B cell (primary cell): Measurements from ENCODE around the gene AZU1. TPM values are rescaled to one million over a fixed set of nuclear protein-coding genes. Genes with fewer than 3 reads are reported as not detected.

Experiments used
- ATAC-seq: fragments of 200-7000 bp; cut with Tn5 transposase; one replicate; pipeline ENCODE4 v1.10.0; 2021; ENCODE audit warnings: low read depth, mild to moderate bottlenecking, moderate number of reproducible peaks, moderate library complexity
- CTCF ChIA-PET: fragments of 350-600 bp; sonication (Branson Sonifier 250); formaldehyde crosslinking; loops from one replicate; lab custom pipeline; 2021; ENCODE audit warnings: antibody characterized with exemption, inconsistent platforms; lab: Charles Lee
- POLR2A ChIA-PET: fragments of 350-600 bp; sonication (Branson Sonifier 250); formaldehyde crosslinking; loops from one replicate; lab custom pipeline; 2021; ENCODE audit warnings: antibody characterized with exemption; lab: Charles Lee
- DNase-seq: peaks from one replicate; pipeline ENCODE4 v3.0.0; 2013
- H2AFZ ChIP-seq: 2 replicates; pipeline ENCODE4 v1.6.1; 2012; ENCODE audit warnings: mild to moderate bottlenecking, low read depth, low read length; ENCODE audit not compliant: insufficient read depth, poor library complexity, severe bottlenecking
- H3K27ac ChIP-seq, 2 donors: 1 replicate in 1 of 2; 2 replicates in 1 of 2; pipeline ENCODE4 v1.5.1; 2012 to 2013; ENCODE audit warnings: low read length in 2 of 2, mild to moderate bottlenecking in 2 of 2, moderate library complexity in 1 of 2
- H3K27me3 ChIP-seq, 4 experiments: fragments of 200-600 bp in 1 of 4; sonication (generic) in 1 of 4; replicated peaks in 1 of 4; 1 replicate in 2 of 4; 2 replicates in 2 of 4; pipeline versions ENCODE4 v1.6.1 to v1.7.0; 2013 to 2016; ENCODE audit warnings: low read length in 3 of 4, mild to moderate bottlenecking in 2 of 4, mixed read lengths in 1 of 4, moderate library complexity in 1 of 4; ENCODE audit not compliant: insufficient read depth in 4 of 4, control insufficient read depth in 3 of 4; ENCODE audit errors: control extremely low read depth in 1 of 4
- H3K36me3 ChIP-seq, 2 experiments: replicated peaks in 1 of 2; 1 replicate in 1 of 2; 2 replicates in 1 of 2; pipeline versions ENCODE4 v1.6.1 to v1.7.1; 2013; ENCODE audit warnings: low read length in 1 of 2; ENCODE audit not compliant: insufficient read depth in 2 of 2, control insufficient read depth in 1 of 2; ENCODE audit errors: control extremely low read depth in 1 of 2, extremely low read depth in 1 of 2
- H3K4me1 ChIP-seq, 2 donors: fragments of 200-600 bp in 1 of 2; sonication (generic) in 1 of 2; 1 replicate in 1 of 2; 2 replicates in 1 of 2; pipeline versions ENCODE4 v1.5.1 to v1.6.1; 2013 to 2017; ENCODE audit warnings: low read length in 2 of 2; ENCODE audit not compliant: control insufficient read depth in 2 of 2, insufficient read depth in 2 of 2
- H3K4me2 ChIP-seq: replicated peaks from 2 replicates; pipeline ENCODE3; 2012; ENCODE audit warnings: mild to moderate bottlenecking, low read depth, low read length; ENCODE audit not compliant: poor library complexity, severe bottlenecking
- H3K4me3 ChIP-seq, 5 experiments: fragments of 200-600 bp in 1 of 5; sonication (generic) in 1 of 5; 1 replicate in 3 of 5; 2 replicates in 2 of 5; pipeline versions ENCODE4 v1.5.1 to v1.7.0; 2011 to 2016; ENCODE audit warnings: low read length in 4 of 5, mild to moderate bottlenecking in 4 of 5, low read depth in 2 of 5, control low read depth in 1 of 5, moderate library complexity in 1 of 5; ENCODE audit not compliant: insufficient read depth in 1 of 5; ENCODE audit errors: control extremely low read depth in 1 of 5, extremely low read depth in 1 of 5
- H3K79me2 ChIP-seq: fragments of 200-600 bp; sonication (generic); one replicate; pipeline ENCODE4 v1.6.0; 2016; ENCODE audit warnings: low read length; ENCODE audit not compliant: control insufficient read depth, insufficient read depth
- H3K9ac ChIP-seq: fragments of 200-600 bp; sonication (generic); 2 replicates; pipeline ENCODE4 v1.6.1; 2017; ENCODE audit warnings: mild to moderate bottlenecking, low read length, moderate library complexity
- H3K9me3 ChIP-seq, 3 donors: one replicate each; pipeline versions ENCODE4 v1.6.1 to v1.7.1; 2013; ENCODE audit warnings: low read length in 2 of 3; ENCODE audit not compliant: control insufficient read depth in 2 of 3, insufficient read depth in 1 of 3; ENCODE audit errors: control extremely low read depth in 1 of 3
- H4K20me1 ChIP-seq: 2 replicates; pipeline ENCODE4 v1.6.0; 2012; ENCODE audit warnings: mild to moderate bottlenecking, low read length; ENCODE audit not compliant: insufficient read depth, control insufficient read depth, poor library complexity, severe bottlenecking
- H3K27ac Mint-ChIP-seq: one replicate; pipeline ENCODE4 v1.8.0; 2021; ENCODE audit warnings: mixed read lengths
- H3K27me3 Mint-ChIP-seq: one replicate; pipeline ENCODE4 v1.8.0; 2021; ENCODE audit warnings: mixed read lengths
- H3K4me1 Mint-ChIP-seq: one replicate; pipeline ENCODE4 v1.8.0; 2021; ENCODE audit warnings: mixed read lengths
- H3K4me3 Mint-ChIP-seq: one replicate; pipeline ENCODE4 v1.8.0; 2021; ENCODE audit warnings: mixed read lengths
- H3K9me3 Mint-ChIP-seq: one replicate; pipeline ENCODE4 v1.8.0; 2022; ENCODE audit warnings: mixed read lengths; ENCODE audit not compliant: insufficient read depth
- EZH2 ChIP-seq: IDR thresholded peaks from 2 replicates; pipeline ENCODE4 v1.6.1; 2012; ENCODE audit warnings: borderline replicate concordance, low read depth, mild to moderate bottlenecking, moderate library complexity, low read length; ENCODE audit not compliant: insufficient read depth, poor library complexity, severe bottlenecking
- WGBS: methylation state at CpG from one replicate; pipeline ENCODE4 v1.1.5; 2013; ENCODE audit warnings: missing lambda C conversion rate; ENCODE audit not compliant: insufficient coverage; 5-methylcytosine and 5-hydroxymethylcytosine counted together
- intact Hi-C: fragments of 100-400 bp; cut with micrococcal nuclease; formaldehyde crosslinking; loops from one replicate; pipeline ENCODE4 v1.10.0; 2022
- polyA plus RNA-seq: library from polyadenylated mRNA; depleted of rRNA; stranded (reverse); fragments of >200 nt; gene quantifications from 2 replicates; pipeline ENCODE4 v1.2.3, GENCODE V29; 2012
- total RNA-seq, 2 donors: library from RNA; stranded (reverse); fragments of 120-200 nt in 1 of 2; gene quantifications; 1 replicate in 1 of 2; 2 replicates in 1 of 2; pipeline versions ENCODE4 v1.2.3 to v1.2.4, GENCODE V29; 2013 to 2022
- TF ChIP-seq, protein P1 (sequence below): fragments of 200-600 bp; IDR thresholded peaks from one replicate; pipeline ENCODE4 v1.8.0; 2022; ENCODE audit warnings: antibody characterized with exemption, mild to moderate bottlenecking

AZU1 gene
- total and polyA plus RNA-seq, 2 donors (not counting 1 experiment from before 2014, with no cell fraction given) = 0.13 to 0.44 TPM

GRCh38 chr19:781800-782184, 45.8 kb upstream of the AZU1 start:
- Histone ChIP-seq H3K4me2 (no peak overlapping the region), H3K4me3 (no peak overlapping the region), H3K27me3 (peaks cover 0 to 6% (median 0%) of the 10 kb centered on the region in 4 experiments), H3K27ac (no peak overlapping the region), H4K20me1 (no peaks in the 10 kb centered on the region), H3K36me3 (no peaks in the 10 kb centered on the region), H3K9ac (no peak overlapping the region), H3K79me2 (no peaks in the 10 kb centered on the region), H3K4me1 (no peaks in the 10 kb centered on the region), H2AFZ (no peak overlapping the region), H3K9me3 (peaks cover 0 to 4% (median 0%) of the 10 kb centered on the region in 3 donors)
- ChIA-PET POLR2A (no interaction called here), CTCF (no interaction called here)
- Mint-ChIP-seq H3K4me3 (no peak overlapping the region), H3K27me3 (no peaks in the 10 kb centered on the region), H3K4me1 (no peaks in the 10 kb centered on the region), H3K27ac (no peak overlapping the region), H3K9me3 (no peaks in the 10 kb centered on the region)
- no peak for TF ChIP-seq EZH2
- TF ChIP-seq, protein P1, sequence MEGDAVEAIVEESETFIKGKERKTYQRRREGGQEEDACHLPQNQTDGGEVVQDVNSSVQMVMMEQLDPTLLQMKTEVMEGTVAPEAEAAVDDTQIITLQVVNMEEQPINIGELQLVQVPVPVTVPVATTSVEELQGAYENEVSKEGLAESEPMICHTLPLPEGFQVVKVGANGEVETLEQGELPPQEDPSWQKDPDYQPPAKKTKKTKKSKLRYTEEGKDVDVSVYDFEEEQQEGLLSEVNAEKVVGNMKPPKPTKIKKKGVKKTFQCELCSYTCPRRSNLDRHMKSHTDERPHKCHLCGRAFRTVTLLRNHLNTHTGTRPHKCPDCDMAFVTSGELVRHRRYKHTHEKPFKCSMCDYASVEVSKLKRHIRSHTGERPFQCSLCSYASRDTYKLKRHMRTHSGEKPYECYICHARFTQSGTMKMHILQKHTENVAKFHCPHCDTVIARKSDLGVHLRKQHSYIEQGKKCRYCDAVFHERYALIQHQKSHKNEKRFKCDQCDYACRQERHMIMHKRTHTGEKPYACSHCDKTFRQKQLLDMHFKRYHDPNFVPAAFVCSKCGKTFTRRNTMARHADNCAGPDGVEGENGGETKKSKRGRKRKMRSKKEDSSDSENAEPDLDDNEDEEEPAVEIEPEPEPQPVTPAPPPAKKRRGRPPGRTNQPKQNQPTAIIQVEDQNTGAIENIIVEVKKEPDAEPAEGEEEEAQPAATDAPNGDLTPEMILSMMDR = no peak
- no peak for DNase-seq
- intact Hi-C loops = no loop called here
- no peak for ATAC-seq
- WGBS = 95% methylated on average over 14 of the region's 19 CpGs

DNA sequence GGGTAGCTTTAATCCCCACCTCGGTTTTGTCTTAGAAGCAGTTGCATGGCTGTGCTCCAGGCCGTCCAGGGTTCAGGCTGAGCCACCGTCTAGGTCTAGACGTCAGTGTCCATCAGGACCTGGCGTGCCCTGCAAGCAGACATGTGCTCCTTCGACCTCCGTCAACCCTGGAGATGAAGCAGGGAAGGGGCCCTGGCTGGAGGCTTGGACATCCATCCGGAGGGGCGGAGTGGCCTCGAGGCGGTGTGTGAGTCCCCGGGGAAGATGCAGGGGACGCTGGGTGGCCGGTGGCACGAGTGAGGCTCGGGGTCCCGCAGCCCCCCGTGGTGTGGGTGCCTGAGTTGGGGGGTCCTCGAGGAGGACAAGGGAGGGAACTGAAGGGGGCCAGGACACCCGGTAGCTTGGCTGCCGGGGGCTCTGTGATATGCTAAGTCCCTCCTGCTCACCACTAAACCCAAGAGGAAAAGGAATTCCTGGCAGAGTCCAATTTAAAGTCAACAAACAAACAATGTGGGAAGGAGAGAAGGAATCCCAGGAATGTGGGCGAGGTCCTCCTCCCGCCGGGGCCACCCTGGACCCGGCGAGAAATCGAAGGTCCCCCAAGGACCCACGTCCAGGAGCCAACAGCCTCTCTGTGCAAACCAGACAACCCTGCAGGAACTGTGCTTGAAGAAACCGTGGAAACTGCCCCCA, 45.3 kb upstream of the AZU1 start:
- Histone ChIP-seq H3K79me2 (no peaks in the 10 kb centered on the region), H3K9ac (no peak overlapping the region), H3K27me3 (peaks cover 0 to 6% (median 0%) of the 10 kb centered on the region in 4 experiments), H3K4me1 (no peaks in the 10 kb centered on the region), H3K4me3 (no peak overlapping the region), H3K27ac (no peak overlapping the region), H3K9me3 (peaks cover 0 to 4% (median 0%) of the 10 kb centered on the region in 3 donors), H4K20me1 (no peaks in the 10 kb centered on the region), H3K4me2 (no peak overlapping the region), H2AFZ (no peak overlapping the region), H3K36me3 (no peaks in the 10 kb centered on the region)
- WGBS = 78% methylated on average over 23 of the region's 29 CpGs
- Mint-ChIP-seq H3K4me3 (no peak overlapping the region), H3K27ac (no peak overlapping the region), H3K4me1 (no peaks in the 10 kb centered on the region), H3K9me3 (no peaks in the 10 kb centered on the region), H3K27me3 (no peaks in the 10 kb centered on the region)
- no peak for ATAC-seq
- no peak for TF ChIP-seq EZH2
- TF ChIP-seq, protein P1 = no peak
- DNase-seq = no peak
- intact Hi-C loops = no loop called here
- ChIA-PET CTCF (no interaction called here), POLR2A (no interaction called here)
